ENCODE results near the gene MMP24OS. TPM values are rescaled to one million over a fixed set of nuclear protein-coding genes. Genes with fewer than 3 reads are reported as not detected.
"Not testable (repeated sequence)": the region's sequence is repeated elsewhere in the genome, so short reads cannot be mapped to it uniquely, and the experiment has no call there.

The MMP24OS gene
- total RNA-seq, 1 donor from 2014 or later: 78.7 TPM

DNA sequence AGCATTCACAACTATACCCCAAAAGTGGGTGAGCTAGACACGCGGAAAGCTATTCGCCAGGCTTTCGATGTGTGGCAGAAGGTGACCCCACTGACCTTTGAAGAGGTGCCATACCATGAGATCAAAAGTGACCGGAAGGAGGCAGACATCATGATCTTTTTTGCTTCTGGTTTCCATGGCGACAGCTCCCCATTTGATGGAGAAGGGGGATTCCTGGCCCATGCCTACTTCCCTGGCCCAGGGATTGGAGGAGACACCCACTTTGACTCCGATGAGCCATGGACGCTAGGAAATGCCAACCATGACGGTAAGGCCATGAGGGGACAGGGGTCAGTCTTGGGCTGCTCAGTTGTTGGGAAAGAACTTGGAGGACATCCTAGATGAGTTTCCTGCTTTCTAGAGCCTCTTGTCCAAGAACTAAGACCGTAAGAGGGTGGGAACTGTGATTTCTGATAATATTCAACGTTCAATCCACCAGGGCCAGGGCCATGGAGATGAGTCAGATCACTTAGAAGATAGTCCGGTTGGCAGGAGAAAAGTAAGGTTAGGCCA lies 23.4 kb downstream of the MMP24OS start:
- H3K9me3 ChIP-seq: no peaks in the 10 kb centered on the region
- no peaks in the 10 kb centered on the region for H3K4me1 ChIP-seq
- no peak overlapping the region for H3K4me3 ChIP-seq
- H3K36me3 ChIP-seq: peaks cover 7% of the 10 kb centered on the region
- intact Hi-C loops (cut with DNase I): no loop called here
- TF ChIP-seq, protein P1, sequence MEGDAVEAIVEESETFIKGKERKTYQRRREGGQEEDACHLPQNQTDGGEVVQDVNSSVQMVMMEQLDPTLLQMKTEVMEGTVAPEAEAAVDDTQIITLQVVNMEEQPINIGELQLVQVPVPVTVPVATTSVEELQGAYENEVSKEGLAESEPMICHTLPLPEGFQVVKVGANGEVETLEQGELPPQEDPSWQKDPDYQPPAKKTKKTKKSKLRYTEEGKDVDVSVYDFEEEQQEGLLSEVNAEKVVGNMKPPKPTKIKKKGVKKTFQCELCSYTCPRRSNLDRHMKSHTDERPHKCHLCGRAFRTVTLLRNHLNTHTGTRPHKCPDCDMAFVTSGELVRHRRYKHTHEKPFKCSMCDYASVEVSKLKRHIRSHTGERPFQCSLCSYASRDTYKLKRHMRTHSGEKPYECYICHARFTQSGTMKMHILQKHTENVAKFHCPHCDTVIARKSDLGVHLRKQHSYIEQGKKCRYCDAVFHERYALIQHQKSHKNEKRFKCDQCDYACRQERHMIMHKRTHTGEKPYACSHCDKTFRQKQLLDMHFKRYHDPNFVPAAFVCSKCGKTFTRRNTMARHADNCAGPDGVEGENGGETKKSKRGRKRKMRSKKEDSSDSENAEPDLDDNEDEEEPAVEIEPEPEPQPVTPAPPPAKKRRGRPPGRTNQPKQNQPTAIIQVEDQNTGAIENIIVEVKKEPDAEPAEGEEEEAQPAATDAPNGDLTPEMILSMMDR (IDR thresholded peaks at IDR 0.05): no peak
- H3K27ac ChIP-seq: no peak overlapping the region
- DNase-seq (no peak), ATAC-seq (no peak)
- no peaks in the 10 kb centered on the region for H3K27me3 ChIP-seq (ENCODE audit: low read depth)

DNA sequence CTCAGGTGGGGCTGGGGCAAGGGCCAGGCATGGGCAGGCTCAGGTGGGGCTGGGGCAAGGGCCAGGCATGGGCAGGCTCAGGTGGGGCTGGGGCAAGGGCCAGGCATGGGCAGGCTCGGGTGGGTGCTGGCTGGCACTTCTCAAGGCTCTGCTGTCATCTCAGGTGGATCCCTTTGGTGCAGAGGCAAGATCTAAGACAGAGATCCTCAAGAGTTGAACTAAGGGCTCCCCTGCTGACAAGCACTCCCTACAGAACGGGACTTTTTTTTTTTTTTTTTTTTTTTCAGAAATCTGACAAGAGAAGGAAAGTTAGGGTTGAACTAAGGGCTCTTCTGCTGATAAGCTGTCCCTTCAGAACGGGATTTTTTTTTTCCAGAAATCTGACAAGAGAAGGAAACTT lies 24.9 kb downstream of the MMP24OS start:
- TF ChIP-seq, protein P1 (IDR thresholded peaks at IDR 0.05): no peak
- Histone ChIP-seq H3K36me3 (peaks cover 7% of the 10 kb centered on the region), H3K4me1 (no peaks in the 10 kb centered on the region), H3K9me3 (no peaks in the 10 kb centered on the region), H3K4me3 (no peak overlapping the region), H3K27me3 (ENCODE audit: low read depth) (no peaks in the 10 kb centered on the region), H3K27ac (no peak overlapping the region)
- no peak for DNase-seq
- no peak for ATAC-seq
- intact Hi-C loops (cut with DNase I): no loop called here

DNA sequence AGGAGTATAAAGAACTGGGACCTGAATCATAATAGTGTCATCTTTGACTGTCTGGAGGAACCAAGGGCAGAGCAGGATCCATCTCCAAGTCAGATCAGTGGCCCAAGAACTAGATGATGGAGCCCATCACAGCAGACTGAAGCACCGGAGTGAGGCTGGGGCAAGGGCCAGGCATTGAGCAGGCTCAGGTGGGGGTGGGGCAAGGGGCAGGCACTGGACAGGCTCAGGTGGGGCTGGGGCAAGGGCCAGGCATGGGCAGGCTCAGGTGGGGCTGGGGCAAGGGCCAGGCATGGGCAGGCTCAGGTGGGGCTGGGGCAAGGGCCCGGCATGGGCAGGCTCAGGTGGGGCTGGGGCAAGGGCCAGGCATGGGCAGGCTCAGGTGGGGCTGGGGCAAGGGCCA lies 25.3 kb downstream of the MMP24OS start:
- ATAC-seq; H3K4me1 ChIP-seq; H3K36me3 ChIP-seq; H3K27me3 ChIP-seq (ENCODE audit: low read depth); H3K9me3 ChIP-seq; H3K27ac ChIP-seq; intact Hi-C loops (cut with DNase I); DNase-seq; H3K4me3 ChIP-seq: not testable (repeated sequence)

DNA sequence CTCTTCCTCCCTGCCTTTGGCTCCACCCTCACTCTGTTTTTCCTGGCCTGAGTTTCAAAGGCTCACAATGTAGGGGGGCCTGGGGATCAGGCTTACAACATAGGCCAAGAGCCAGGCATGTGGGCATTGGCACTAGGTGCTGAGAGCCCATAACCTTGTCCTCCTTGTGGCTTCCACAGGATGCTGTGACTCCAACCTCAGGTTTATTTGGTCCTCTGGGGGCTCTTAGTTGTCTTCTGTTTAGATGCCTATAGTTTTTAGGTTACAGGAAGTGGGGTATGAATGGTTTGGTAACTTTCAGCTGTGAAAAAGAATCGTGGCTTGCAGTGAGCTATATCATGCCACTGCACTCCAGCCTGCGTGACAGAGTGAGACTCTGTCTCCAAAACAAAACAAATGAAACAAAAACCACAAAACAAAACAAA lies 25.9 kb downstream of the MMP24OS start:
- Histone ChIP-seq H3K4me1 (no peaks in the 10 kb centered on the region), H3K4me3 (no peak overlapping the region), H3K27ac (no peak overlapping the region), H3K9me3 (no peaks in the 10 kb centered on the region), H3K36me3 (peaks cover 7% of the 10 kb centered on the region), H3K27me3 (ENCODE audit: low read depth) (no peaks in the 10 kb centered on the region)
- intact Hi-C loops (cut with DNase I): no loop called here
- TF ChIP-seq, protein P1 (IDR thresholded peaks at IDR 0.05): no peak
- no peak for DNase-seq
- peak; percentile 41 to 57 for ATAC-seq

DNA sequence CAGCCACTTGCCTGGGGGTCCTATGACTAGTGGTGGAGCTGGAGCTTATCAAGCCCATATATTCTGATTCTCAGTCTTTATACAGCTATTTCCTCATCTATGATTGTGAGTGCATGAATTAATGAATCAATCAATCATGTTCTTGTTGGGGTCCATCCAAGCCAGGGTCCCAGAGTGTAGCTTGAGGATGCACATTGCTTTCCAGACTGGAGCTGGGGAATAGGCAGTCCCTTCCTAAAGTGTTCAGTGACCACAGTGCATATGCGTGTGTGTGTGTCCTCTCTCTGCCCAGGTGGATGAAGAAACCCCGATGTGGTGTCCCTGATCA lies 26.3 kb downstream of the MMP24OS start:
- ATAC-seq (peak in 1 of 2 donors; percentile 24), DNase-seq (no peak)
- H3K4me1 ChIP-seq: no peaks in the 10 kb centered on the region
- intact Hi-C loops (cut with DNase I): no loop called here
- no peak overlapping the region for H3K27ac ChIP-seq
- TF ChIP-seq, protein P1 (IDR thresholded peaks at IDR 0.05): no peak
- no peaks in the 10 kb centered on the region for H3K9me3 ChIP-seq
- no peaks in the 10 kb centered on the region for H3K27me3 ChIP-seq (ENCODE audit: low read depth)
- no peak overlapping the region for H3K4me3 ChIP-seq
- H3K36me3 ChIP-seq: peaks cover 7% of the 10 kb centered on the region

DNA sequence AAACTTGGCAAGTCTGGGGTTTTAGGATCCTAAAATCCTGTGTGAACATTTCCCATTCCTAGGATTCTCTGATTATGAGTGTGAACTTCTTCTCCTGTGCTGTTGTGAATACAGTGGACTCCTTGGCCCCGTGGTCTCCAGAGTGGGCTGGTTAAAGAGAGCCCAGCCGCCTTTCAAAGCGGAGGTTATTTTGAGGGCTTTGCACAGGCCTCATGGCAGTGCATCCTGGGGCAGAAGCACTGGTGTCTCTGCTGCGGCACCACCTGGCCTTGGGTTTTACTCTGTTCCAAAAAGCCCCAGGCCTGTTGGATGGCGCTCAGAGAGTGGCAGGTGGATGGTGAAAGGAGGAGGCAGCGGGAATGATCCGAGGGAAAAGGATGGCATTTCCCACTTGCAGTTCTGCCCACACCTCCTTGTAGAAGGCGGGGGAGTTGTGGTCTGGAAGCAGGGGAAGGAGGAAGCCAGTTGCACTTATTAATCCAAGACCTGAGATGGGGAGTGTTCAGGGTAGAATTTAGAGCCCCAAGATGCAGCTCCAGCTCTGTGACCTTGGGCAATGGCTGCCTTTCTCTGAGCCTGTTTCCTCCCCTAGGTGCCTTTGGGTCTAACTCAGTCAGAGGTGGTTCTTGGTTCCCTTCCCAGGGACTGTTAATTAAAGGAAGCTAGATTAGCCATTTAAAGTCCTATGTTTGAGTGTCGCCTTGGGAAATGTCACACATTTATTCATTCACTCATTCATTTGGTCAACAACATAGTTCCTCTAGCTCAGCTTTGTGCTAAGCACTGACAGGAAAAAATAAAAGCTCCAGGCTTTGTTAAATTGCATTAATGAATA lies 29.1 kb downstream of the MMP24OS start:
- H3K4me1 ChIP-seq: no peaks in the 10 kb centered on the region
- no peak overlapping the region for H3K4me3 ChIP-seq
- H3K36me3 ChIP-seq: no peaks in the 10 kb centered on the region
- ATAC-seq (no peak), DNase-seq (no peak)
- H3K27ac ChIP-seq: no peak overlapping the region
- TF ChIP-seq, protein P1 (IDR thresholded peaks at IDR 0.05): no peak
- intact Hi-C loops (cut with DNase I): no loop called here
- H3K9me3 ChIP-seq: no peaks in the 10 kb centered on the region
- H3K27me3 ChIP-seq (ENCODE audit: low read depth): no peaks in the 10 kb centered on the region

Measured in lower lobe of right lung (tissue), 2 donors.